Measurements from ENCODE around the gene SLC6A6.

Gene SLC6A6

GRCh38 chr3:14426305-14426620 lies 23.9 kb downstream of the SLC6A6 start:
- TF ChIP-seq POLR2A (IDR thresholded peaks at IDR 0.05; ENCODE audit: low read depth, low read length): no peak
- no peak for FAIRE-seq

GRCh38 chr3:14428087-14429033 lies 26.0 kb downstream of the SLC6A6 start:
- TF ChIP-seq POLR2A (IDR thresholded peaks at IDR 0.05; ENCODE audit: low read depth, low read length): no peak
- DNase-seq (ENCODE audit: insufficient read length, low spot score): no peak
- FAIRE-seq: peak; percentile 60

More at GRCh38 chr3:14426305-14426620, 23.9 kb downstream of the SLC6A6 start:
- no peak for DNase-seq (ENCODE audit: insufficient read length, low spot score)

GRCh38 chr3:14429237-14429636 lies 26.8 kb downstream of the SLC6A6 start:
- FAIRE-seq (no peak), DNase-seq (ENCODE audit: insufficient read length, low spot score) (no peak)
- TF ChIP-seq POLR2A (IDR thresholded peaks at IDR 0.05; ENCODE audit: low read depth, low read length): no peak

- DNase-seq (ENCODE audit: insufficient read length, low spot score) (no peak), FAIRE-seq (no peak)
- no peak for TF ChIP-seq POLR2A (IDR thresholded peaks at IDR 0.05; ENCODE audit: low read depth, low read length)
Measured at GRCh38 chr3:14429640-14430039, 27.2 kb downstream of the SLC6A6 start.

DNA sequence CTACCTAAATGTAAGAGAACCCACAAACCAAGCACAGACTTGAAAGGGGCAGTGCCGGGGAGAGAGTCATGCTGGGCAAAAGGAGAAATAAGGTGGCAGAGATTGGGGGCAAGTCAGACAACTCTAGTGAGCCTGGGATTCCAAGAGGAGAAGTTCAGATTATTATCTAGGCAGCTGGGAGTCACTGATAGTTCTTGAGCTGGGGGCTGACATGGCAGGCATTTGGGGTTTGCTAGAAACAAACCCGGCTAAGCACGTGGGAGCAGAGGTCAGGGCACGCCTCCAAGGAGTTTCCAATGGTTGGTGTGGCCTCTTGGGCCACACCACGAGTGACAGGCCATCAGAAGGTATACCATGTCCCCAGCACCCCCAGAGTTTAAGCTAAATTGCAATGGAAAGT lies 27.6 kb downstream of the SLC6A6 start:
- TF ChIP-seq POLR2A (IDR thresholded peaks at IDR 0.05; ENCODE audit: low read depth, low read length): no peak
- no peak for DNase-seq (ENCODE audit: insufficient read length, low spot score)
- FAIRE-seq: no peak

GRCh38 chr3:14430706-14431451 lies 28.5 kb downstream of the SLC6A6 start:
- FAIRE-seq (no peak), DNase-seq (ENCODE audit: insufficient read length, low spot score) (no peak)
- TF ChIP-seq POLR2A (IDR thresholded peaks at IDR 0.05; ENCODE audit: low read depth, low read length): no peak

- TF ChIP-seq POLR2A (IDR thresholded peaks at IDR 0.05; ENCODE audit: low read depth, low read length): no peak
- DNase-seq (ENCODE audit: insufficient read length, low spot score) (no peak), FAIRE-seq (no peak)
Measured at GRCh38 chr3:14431452-14431916, 29.1 kb downstream of the SLC6A6 start.

DNA sequence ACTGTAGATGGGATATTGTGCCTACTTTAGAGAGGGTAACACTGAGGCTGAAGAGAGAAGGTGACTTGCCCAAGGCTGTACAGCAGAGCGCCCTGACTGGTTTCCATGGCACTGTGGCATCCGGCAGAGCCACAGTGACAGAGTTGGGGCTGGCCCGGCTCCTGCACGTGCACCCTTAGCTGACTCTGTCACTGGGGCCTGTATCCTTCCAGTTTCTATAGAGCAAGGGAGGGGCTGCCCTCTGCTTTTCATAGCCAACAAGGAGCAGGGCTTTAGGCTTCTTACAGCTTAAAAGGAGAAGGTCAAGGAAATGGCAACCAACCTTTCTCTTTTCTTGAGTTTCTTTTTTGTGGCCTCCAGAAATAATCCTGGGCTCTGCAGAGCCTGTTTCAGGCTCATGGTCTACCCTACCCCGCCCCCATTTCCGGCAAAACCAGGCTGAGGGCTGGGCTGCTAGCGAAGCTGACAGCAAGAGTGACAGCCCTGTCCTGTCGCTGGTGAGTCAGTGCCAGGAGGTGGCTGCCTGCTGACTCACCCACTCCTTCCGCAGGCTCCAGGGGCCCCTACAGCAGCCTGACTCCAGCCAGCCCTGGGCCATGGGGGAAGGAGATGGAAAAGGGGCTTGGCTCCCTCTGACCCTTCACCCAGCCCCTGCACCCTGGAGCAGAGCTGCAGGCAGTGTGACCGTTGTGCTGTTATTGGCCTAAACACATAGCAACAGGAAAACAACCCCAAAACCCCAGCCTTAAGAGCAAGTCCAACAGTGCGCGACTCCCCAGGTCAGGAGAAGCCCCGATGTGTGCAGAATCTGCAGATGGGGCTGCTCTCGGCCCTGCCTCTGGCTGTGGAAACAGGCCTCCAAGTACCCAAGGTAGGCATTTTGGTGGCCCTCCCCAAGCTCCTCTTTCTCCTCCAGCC lies 29.8 kb downstream of the SLC6A6 start:
- FAIRE-seq: peak; percentile 61
- TF ChIP-seq POLR2A (IDR thresholded peaks at IDR 0.05; ENCODE audit: low read depth, low read length): no peak
- DNase-seq (ENCODE audit: insufficient read length, low spot score): peak; percentile 94

DNA sequence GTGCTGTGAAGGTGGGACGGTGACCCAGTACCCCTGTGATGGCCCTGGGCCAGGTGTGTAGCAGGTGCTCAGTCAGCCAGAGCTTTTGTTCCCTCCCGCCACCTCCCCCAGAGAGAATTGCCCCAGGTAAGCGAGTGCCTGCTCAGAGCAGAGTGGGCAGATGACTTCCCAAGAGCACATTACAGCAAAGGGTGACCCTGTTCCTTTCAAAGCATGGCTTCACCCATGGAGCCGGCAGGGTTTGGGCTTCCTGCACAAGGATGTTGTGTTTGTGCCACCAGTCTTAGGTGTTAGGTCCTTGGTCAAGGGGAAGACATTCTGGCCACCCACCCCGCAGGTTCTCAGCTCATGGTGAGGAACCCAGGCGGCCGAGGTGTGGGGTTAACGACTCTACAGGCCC lies 30.7 kb downstream of the SLC6A6 start:
- no peak for FAIRE-seq
- TF ChIP-seq POLR2A (IDR thresholded peaks at IDR 0.05; ENCODE audit: low read depth, low read length): no peak
- no peak for DNase-seq (ENCODE audit: insufficient read length, low spot score)

GRCh38 chr3:14434126-14434497 lies 31.7 kb downstream of the SLC6A6 start:
- no peak for TF ChIP-seq POLR2A (IDR thresholded peaks at IDR 0.05; ENCODE audit: low read depth, low read length)
- DNase-seq (ENCODE audit: insufficient read length, low spot score): no peak
- peak; percentile 6 for FAIRE-seq

DNA sequence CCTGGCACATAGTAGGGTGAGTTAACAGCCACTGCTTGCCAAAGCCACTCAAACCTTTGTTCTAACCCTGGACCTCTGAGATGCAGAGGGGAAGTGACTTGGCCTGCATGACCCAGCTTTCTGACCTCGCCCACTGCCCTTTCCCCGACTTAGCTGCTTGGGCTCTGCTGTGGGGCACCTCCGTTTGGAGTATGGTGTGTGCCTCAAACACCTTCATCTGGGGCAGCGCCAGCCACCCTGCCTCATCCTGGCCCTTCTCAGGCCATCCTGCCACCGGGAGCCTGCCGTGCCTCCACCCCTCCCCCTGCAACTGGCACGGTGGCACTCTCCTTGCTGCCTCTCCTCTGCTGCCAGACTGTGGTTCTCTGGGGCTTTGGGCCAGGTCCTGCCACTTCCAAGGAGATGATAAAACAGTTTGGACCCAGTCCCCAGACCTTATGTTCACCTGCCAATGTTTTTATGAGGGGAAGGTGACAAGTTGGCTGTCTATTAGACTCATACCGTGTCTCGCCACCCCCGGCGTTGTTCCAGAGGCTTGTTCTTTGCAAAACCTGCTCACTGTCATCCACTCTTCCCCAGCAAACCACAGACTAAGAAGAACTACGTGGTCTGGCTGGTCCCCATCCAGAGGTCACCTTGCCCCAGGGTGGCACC lies 32.2 kb downstream of the SLC6A6 start:
- FAIRE-seq (no peak), DNase-seq (ENCODE audit: insufficient read length, low spot score) (no peak)
- TF ChIP-seq POLR2A (IDR thresholded peaks at IDR 0.05; ENCODE audit: low read depth, low read length): no peak

GRCh38 chr3:14435175-14436014 lies 33.0 kb downstream of the SLC6A6 start:
- no peak for TF ChIP-seq POLR2A (IDR thresholded peaks at IDR 0.05; ENCODE audit: low read depth, low read length)
- FAIRE-seq (no peak), DNase-seq (ENCODE audit: insufficient read length, low spot score) (no peak)
